ENCODE measurements around the gene ADGRF4.
A peak's percentile ranks its signal among the peaks of the same experiment; 100 is the strongest.

ADGRF4 gene

GRCh38 chr6:47701363-47701762 lies 3.0 kb downstream of the ADGRF4 start:
- no peak for TF ChIP-seq POLR2A (IDR thresholded peaks at IDR 0.05; ENCODE audit: low read depth, low read length)
- FAIRE-seq (no peak), DNase-seq (ENCODE audit: insufficient read length, low spot score) (no peak)

GRCh38 chr6:47709160-47709559 lies 10.8 kb downstream of the ADGRF4 start:
- no peak for FAIRE-seq
- TF ChIP-seq POLR2A (IDR thresholded peaks at IDR 0.05; ENCODE audit: low read depth, low read length) = no peak
- DNase-seq (ENCODE audit: insufficient read length, low spot score) = no peak

- TF ChIP-seq POLR2A (IDR thresholded peaks at IDR 0.05; ENCODE audit: low read depth, low read length) = no peak
- no peak for FAIRE-seq
Measured at GRCh38 chr6:47710295-47710694, 11.9 kb downstream of the ADGRF4 start.

GRCh38 chr6:47713200-47713599 lies 14.8 kb downstream of the ADGRF4 start:
- TF ChIP-seq POLR2A (IDR thresholded peaks at IDR 0.05; ENCODE audit: low read depth, low read length) = no peak
- no peak for DNase-seq (ENCODE audit: insufficient read length, low spot score)

More at GRCh38 chr6:47710295-47710694, 11.9 kb downstream of the ADGRF4 start:
- no peak for DNase-seq (ENCODE audit: insufficient read length, low spot score)

GRCh38 chr6:47714802-47715201 lies 16.4 kb downstream of the ADGRF4 start:
- no peak for TF ChIP-seq POLR2A (IDR thresholded peaks at IDR 0.05; ENCODE audit: low read depth, low read length)
- DNase-seq (ENCODE audit: insufficient read length, low spot score) (no peak), FAIRE-seq (no peak)

More at GRCh38 chr6:47713200-47713599, 14.8 kb downstream of the ADGRF4 start:
- no peak for FAIRE-seq

- FAIRE-seq = no peak
- DNase-seq (ENCODE audit: insufficient read length, low spot score) = no peak
- TF ChIP-seq POLR2A (IDR thresholded peaks at IDR 0.05; ENCODE audit: low read depth, low read length) = no peak
Measured at GRCh38 chr6:47715782-47716181, 17.4 kb downstream of the ADGRF4 start.

GRCh38 chr6:47716207-47716606 lies 17.8 kb downstream of the ADGRF4 start:
- FAIRE-seq (no peak), DNase-seq (ENCODE audit: insufficient read length, low spot score) (no peak)
- no peak for TF ChIP-seq POLR2A (IDR thresholded peaks at IDR 0.05; ENCODE audit: low read depth, low read length)

GRCh38 chr6:47718571-47718970 lies 20.2 kb downstream of the ADGRF4 start:
- FAIRE-seq (no peak), DNase-seq (ENCODE audit: insufficient read length, low spot score) (no peak)
- TF ChIP-seq POLR2A (IDR thresholded peaks at IDR 0.05; ENCODE audit: low read depth, low read length) = no peak

- FAIRE-seq (no peak), DNase-seq (ENCODE audit: insufficient read length, low spot score) (no peak)
- no peak for TF ChIP-seq POLR2A (IDR thresholded peaks at IDR 0.05; ENCODE audit: low read depth, low read length)
Measured at GRCh38 chr6:47721189-47721588, 22.8 kb downstream of the ADGRF4 start.

GRCh38 chr6:47722194-47722593 lies 23.8 kb downstream of the ADGRF4 start:
- no peak for DNase-seq (ENCODE audit: insufficient read length, low spot score)
- TF ChIP-seq POLR2A (IDR thresholded peaks at IDR 0.05; ENCODE audit: low read depth, low read length) = no peak
- no peak for FAIRE-seq

GRCh38 chr6:47724300-47724699 lies 25.9 kb downstream of the ADGRF4 start:
- FAIRE-seq = no peak
- DNase-seq (ENCODE audit: insufficient read length, low spot score) = no peak
- no peak for TF ChIP-seq POLR2A (IDR thresholded peaks at IDR 0.05; ENCODE audit: low read depth, low read length)

GRCh38 chr6:47727391-47727790 lies 29.0 kb downstream of the ADGRF4 start:
- FAIRE-seq (no peak), DNase-seq (ENCODE audit: insufficient read length, low spot score) (no peak)
- no peak for TF ChIP-seq POLR2A (IDR thresholded peaks at IDR 0.05; ENCODE audit: low read depth, low read length)

GRCh38 chr6:47729019-47729418 lies 30.6 kb downstream of the ADGRF4 start:
- TF ChIP-seq POLR2A (IDR thresholded peaks at IDR 0.05; ENCODE audit: low read depth, low read length) = no peak
- FAIRE-seq = peak; percentile 83
- DNase-seq (ENCODE audit: insufficient read length, low spot score) = peak; percentile 9

- FAIRE-seq (no peak), DNase-seq (ENCODE audit: insufficient read length, low spot score) (no peak)
- TF ChIP-seq POLR2A (IDR thresholded peaks at IDR 0.05; ENCODE audit: low read depth, low read length) = no peak
Measured at GRCh38 chr6:47729457-47729856, 31.1 kb downstream of the ADGRF4 start.

- no peak for FAIRE-seq
- no peak for TF ChIP-seq POLR2A (IDR thresholded peaks at IDR 0.05; ENCODE audit: low read depth, low read length)
- no peak for DNase-seq (ENCODE audit: insufficient read length, low spot score)
Measured at GRCh38 chr6:47733879-47734558, 35.6 kb downstream of the ADGRF4 start.

All from H54 (cell line).